Measurements from ENCODE around the gene TRPM3. TPM values are rescaled to one million over a fixed set of nuclear protein-coding genes. Genes with fewer than 3 reads are reported as not detected.

Gene TRPM3
- total and polyA plus RNA-seq, 2 of the 8 experiments (the other 6 are each of a cell fraction or from before 2014, with no cell fraction given), result 2.4 to 10.9 TPM

DNA sequence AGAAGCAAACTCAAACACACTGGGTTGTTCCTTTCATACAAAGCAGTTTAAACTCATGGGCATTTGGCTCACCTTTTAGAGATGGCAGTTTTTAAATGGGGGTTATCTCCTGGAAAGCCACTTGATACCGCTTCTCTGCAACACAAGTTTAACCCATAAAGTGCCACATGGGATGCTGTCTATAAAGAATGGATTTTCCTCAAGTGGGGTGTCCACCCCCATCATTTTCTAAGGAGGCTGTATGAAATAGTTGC lies 528 bp upstream of the TRPM3 start (continued):
- TF ChIP-seq ZNF274 (IDR thresholded peaks at IDR 0.05; ENCODE audit: borderline replicate concordance, extremely low read depth, low read length) (no peak), JUN (IDR thresholded peaks at IDR 0.05; ENCODE audit: low read depth, low read length) (no peak), TBP (IDR thresholded peaks at IDR 0.05; ENCODE audit: low read depth, low read length) (no peak), RBBP5 (IDR thresholded peaks at IDR 0.05; ENCODE audit: borderline replicate concordance, low read depth, low read length) (no peak), TAF7 (optimal IDR thresholded peaks at IDR 0.05; ENCODE audit: borderline replicate concordance, low read depth, low read length) (no peak), BRCA1 (IDR thresholded peaks at IDR 0.05; ENCODE audit: low read depth, low read length) (no peak), SUZ12 (IDR thresholded peaks at IDR 0.05; ENCODE audit: low read length) (no peak), KDM1A (IDR thresholded peaks at IDR 0.05; ENCODE audit: borderline replicate concordance, low read length) (no peak)
- TF ChIP-seq, protein P1, sequence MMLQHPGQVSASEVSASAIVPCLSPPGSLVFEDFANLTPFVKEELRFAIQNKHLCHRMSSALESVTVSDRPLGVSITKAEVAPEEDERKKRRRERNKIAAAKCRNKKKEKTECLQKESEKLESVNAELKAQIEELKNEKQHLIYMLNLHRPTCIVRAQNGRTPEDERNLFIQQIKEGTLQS (IDR thresholded peaks at IDR 0.05; ENCODE audit: insufficient read depth, low read depth, low read length), result no peak

All from H1 (cell line).